Aortic smooth muscle cell (primary cell): ENCODE measurements around the gene SPINK6. TPM values are rescaled to one million over a fixed set of nuclear protein-coding genes. Genes with fewer than 3 reads are reported as not detected.

Experiments used
- total RNA-seq: library from RNA; depleted of rRNA; stranded (reverse); fragments of >200 nt; gene quantifications from 2 replicates; pipeline ENCODE4 v1.2.3, GENCODE V29; 2014

SPINK6 gene, protein sequence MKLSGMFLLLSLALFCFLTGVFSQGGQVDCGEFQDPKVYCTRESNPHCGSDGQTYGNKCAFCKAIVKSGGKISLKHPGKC
- not detected in 2 replicates for total RNA-seq

DNA sequence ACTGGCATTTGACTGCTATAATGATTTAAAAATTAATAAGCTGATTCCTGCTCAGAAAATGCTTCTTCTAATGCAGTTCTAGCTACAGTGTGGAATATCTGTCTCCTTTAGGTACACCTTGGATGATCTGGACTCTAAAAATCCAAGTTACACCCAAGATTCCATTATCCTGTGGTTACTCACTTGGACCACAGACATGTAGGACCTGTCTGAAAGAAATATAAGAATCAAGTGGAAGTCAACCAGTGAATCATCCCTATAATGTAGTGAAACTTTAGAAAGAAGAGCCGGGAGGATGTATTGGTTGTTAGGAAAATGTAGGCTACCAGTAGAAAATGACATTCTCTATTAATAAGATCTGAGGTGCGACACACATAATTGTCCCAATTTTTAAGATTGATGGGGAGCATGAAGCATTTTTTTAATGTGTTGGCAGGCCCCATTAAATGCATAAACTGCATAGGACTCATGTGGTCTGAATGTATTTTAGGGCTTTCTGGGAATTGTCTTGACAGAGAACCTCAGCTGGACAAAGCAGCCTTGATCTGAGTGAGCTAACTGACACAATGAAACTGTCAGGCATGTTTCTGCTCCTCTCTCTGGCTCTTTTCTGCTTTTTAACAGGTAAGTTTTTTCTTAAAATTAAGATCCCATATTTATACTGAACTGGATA lies at the start of gene SPINK6:
SPINK6 (plus strand) TSS at position 512 of the 673 bp plus-strand sequence; CDS start at position 567, 55 bp downstream.

DNA sequence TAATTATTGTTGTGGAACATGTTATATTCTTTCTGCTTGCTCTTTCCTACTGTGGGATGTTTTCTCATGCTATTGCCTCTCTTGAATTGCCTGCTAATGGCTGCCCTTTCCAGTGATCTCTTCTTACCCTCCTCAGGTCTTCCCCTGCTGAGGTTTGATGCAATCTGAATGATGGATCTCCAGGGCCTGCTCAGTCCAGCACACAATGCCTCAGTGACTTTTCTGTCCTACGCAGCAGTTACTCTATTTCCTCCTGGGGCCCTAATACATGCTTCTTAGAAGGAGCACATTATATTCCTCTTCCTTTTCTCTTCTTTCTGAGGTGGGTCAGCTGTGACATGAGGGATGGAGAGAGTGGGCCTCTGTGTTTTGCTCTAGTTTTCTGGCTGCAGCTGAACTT lies 34.6 kb upstream of the SPINK6 start, which contains the start of gene SPINK14:
SPINK14 (plus strand) TSS at position 301 of the 400 bp plus-strand sequence. CDS start 1,187 bp downstream, outside the sequence.

DNA sequence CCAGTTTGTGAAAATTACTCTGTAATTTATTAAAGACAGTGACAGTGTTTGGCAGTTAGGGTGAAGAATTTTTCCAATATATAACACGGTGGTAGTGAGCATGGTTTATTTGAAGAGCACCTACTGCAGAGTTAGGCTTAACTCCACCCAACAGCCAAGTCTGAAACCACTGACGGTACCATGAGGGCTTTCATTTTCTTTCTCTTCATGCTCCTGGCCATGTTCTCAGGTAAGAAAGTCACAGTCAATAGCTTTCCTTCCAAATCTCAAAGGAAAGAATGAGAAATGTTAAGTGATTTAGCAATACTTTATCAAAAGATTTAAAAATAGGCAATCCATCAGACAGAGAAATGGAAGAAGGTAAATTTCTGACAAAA lies 35.6 kb downstream of the SPINK6 start, which contains the start of gene MARCOL:
MARCOL (plus strand) TSS at position 108 of the 377 bp plus-strand sequence; CDS start at position 181, 73 bp downstream.

Other genes with a start within 250 kb of the SPINK6 start
- 0.13 TPM in 1 of 2 replicates, not detected in the other for gene SPINK5, start 139.1 kb upstream of the SPINK6 start, total RNA-seq
- gene SPINK14, start 34.5 kb upstream of the SPINK6 start, total RNA-seq = not detected in 2 replicates
- gene MARCOL, start 35.5 kb downstream of the SPINK6 start, total RNA-seq = not detected in 2 replicates
- not detected in 2 replicates for gene SPINK13, start 65.8 kb downstream of the SPINK6 start, total RNA-seq
- gene SPINK7, start 109.4 kb downstream of the SPINK6 start, total RNA-seq = not detected in 2 replicates
- gene SPINK9, start 132.5 kb downstream of the SPINK6 start, total RNA-seq = not detected in 2 replicates
- gene FBXO38, start 180.9 kb downstream of the SPINK6 start, total RNA-seq = 67.6 and 71.4 TPM in 2 replicates